Measurements from ENCODE around the gene TPPP3.

- TF ChIP-seq, protein P1, sequence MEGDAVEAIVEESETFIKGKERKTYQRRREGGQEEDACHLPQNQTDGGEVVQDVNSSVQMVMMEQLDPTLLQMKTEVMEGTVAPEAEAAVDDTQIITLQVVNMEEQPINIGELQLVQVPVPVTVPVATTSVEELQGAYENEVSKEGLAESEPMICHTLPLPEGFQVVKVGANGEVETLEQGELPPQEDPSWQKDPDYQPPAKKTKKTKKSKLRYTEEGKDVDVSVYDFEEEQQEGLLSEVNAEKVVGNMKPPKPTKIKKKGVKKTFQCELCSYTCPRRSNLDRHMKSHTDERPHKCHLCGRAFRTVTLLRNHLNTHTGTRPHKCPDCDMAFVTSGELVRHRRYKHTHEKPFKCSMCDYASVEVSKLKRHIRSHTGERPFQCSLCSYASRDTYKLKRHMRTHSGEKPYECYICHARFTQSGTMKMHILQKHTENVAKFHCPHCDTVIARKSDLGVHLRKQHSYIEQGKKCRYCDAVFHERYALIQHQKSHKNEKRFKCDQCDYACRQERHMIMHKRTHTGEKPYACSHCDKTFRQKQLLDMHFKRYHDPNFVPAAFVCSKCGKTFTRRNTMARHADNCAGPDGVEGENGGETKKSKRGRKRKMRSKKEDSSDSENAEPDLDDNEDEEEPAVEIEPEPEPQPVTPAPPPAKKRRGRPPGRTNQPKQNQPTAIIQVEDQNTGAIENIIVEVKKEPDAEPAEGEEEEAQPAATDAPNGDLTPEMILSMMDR (conservative IDR thresholded peaks at IDR 0.05; ENCODE audit: low read length), result no peak
- no peak for TF ChIP-seq EZH2phosphoT487 (IDR thresholded peaks at IDR 0.05; ENCODE audit: borderline replicate concordance)
Measured at GRCh38 chr16:67361038-67361437, 32.3 kb downstream of the TPPP3 start.

Data from Loucy (cell line).